Prostate gland (tissue), 2 donors: ENCODE results near the gene ITGAV.

ENCODE experiments used
- POLR2A ChIP-seq: fragments of 450-650 bp; IDR thresholded peaks from one replicate; pipeline ENCODE4 v1.6.1; 2016; ENCODE audit warnings: antibody characterized with exemption, mild to moderate bottlenecking
- POLR2AphosphoS5 ChIP-seq: sonication (generic); formaldehyde crosslinking; IDR thresholded peaks from one replicate; pipeline ENCODE4 v1.6.1; 2017; ENCODE audit warnings: antibody characterized with exemption
- TF ChIP-seq, protein P1 (sequence below), 4 experiments: fragments of 200-600 bp in 2 of 4; fragments of 450-650 bp in 2 of 4; sonication (generic) in 2 of 4; IDR thresholded peaks; 1 replicate in 3 of 4; 2 replicates in 1 of 4; pipeline ENCODE4 v1.5.1; 2016 to 2019; ENCODE audit warnings: antibody characterized with exemption in 4 of 4, mild to moderate bottlenecking in 2 of 4, moderate library complexity in 2 of 4

DNA sequence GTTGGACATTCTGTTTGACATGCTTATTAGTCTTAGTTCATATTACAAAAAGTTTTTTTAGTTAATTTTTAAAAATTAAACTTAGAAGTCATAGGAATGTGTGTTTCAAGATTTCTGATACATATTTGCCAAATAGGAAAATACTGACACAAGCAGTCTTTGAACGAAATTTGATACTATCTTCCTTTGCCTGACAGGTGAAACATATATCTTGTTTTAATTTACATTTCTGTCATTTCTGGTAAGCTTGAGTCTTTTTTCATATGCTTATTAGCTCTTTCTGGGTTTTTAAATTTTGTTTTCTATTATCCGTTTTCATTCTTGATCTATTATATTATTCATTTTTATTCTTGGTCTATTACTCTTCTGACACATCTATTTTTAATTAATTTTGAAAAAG, 24.5 kb downstream of the ITGAV start:
- TF ChIP-seq POLR2A (no peak), POLR2AphosphoS5 (no peak)
- TF ChIP-seq, protein P1, sequence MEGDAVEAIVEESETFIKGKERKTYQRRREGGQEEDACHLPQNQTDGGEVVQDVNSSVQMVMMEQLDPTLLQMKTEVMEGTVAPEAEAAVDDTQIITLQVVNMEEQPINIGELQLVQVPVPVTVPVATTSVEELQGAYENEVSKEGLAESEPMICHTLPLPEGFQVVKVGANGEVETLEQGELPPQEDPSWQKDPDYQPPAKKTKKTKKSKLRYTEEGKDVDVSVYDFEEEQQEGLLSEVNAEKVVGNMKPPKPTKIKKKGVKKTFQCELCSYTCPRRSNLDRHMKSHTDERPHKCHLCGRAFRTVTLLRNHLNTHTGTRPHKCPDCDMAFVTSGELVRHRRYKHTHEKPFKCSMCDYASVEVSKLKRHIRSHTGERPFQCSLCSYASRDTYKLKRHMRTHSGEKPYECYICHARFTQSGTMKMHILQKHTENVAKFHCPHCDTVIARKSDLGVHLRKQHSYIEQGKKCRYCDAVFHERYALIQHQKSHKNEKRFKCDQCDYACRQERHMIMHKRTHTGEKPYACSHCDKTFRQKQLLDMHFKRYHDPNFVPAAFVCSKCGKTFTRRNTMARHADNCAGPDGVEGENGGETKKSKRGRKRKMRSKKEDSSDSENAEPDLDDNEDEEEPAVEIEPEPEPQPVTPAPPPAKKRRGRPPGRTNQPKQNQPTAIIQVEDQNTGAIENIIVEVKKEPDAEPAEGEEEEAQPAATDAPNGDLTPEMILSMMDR (IDR thresholded peaks at IDR 0.05) = no peak
